GM18907 (cell line): Measurements from ENCODE around the gene UFSP1.

ENCODE experiments used
- ATAC-seq: cut with Tn5 transposase; IDR thresholded peaks from one replicate; pipeline ENCODE4 v1.9.1; 2021; ENCODE audit warnings: mild to moderate bottlenecking, moderate library complexity; ENCODE audit not compliant: unreplicated experiment

The UFSP1 gene

DNA sequence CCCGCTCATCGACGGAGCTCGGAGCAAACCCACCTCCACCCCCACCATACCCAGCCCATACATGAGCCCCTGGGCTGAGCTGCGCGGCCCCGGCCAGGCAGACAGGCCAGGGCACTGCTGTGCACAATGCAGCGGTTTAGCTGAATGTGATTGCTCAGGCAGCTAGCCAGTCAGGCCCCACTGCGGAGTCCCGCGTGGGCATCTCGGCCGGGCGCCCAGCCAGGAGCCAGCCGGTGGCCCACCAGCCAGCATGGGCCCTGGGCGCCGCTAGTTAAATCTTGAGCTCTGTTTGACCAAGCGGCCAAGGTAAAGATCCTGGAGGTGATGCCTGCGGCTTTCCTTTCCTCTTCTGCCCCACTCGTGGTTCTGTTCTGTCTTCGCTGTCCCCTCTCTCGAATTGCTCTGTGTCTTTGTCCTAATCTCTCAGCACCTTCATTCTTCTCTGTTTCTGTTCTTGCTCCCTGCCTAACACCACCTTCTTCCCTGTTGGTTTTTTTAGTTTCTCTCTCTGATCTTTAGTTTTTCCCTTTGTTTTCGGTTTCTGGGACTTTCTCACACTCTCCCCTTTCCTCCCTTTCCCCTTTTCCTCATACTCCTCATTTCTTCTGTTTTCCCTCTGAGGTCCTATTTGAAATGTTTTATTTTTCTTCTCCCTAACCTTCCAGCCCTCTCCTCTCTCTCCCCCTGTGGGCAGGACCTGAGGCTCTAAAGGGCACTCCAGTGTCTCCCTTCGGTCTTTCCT is 6.6 kb downstream of the UFSP1 start:
- no peak for ATAC-seq

DNA sequence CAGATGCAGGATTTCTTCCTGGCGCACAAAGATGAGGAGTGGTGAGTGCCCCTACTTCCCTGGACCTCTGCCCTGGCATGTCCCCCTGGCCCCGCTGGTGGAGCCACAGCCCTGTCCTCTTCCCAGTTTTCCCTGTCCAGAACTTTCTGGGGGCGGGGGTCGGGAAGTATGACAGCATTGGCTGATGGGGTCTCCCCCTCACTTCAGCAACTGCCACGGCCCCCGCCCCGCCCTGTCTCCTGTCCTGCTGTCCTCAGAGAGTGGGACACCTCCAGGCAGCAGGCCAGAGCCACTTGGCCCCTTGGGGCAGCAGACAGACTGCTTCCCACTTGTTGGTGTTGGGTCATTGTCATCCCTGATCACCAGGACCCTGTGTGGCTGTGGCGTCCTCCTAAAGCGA is 7.3 kb downstream of the UFSP1 start:
- no peak for ATAC-seq

DNA sequence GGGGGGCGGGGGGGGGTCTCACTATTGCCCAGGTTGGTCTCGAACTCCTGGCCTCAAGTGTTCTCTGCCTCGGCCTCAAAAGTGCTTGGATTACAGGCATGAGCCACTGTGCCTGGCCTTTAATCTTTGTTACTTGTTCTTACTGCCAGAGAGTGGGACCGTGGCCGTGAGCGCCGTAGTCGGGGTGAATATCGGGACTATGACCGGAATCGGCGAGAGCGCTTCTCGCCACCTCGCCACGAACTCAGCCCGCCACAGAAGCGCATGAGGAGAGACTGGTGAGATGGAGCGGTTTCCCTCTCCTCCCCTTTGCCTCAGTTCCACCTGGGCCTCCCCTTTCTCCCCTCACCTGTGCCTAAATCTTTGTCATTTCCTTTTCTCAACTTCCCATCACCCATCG is 8.4 kb downstream of the UFSP1 start:
- ATAC-seq, result no peak

DNA sequence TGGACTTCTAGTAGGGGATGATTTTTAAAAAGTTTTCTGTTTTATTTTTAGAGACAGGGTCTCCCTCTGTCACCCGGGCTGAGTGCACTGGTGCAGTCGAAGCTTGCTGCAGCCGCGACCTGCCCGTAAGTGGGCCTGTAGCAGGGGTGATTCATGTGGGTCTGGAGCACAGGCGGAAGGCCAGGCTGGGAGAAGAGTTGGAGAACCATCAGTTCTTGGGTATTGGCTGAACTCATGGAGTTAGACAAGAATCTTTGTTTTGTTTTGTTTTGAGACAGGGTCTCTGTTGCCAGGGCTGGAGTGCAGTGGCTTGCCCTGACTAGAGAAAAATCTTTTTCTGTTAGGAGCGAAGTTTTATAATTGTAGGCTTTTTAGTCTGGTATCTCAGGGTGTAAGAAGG is 8.9 kb downstream of the UFSP1 start:
- ATAC-seq, result no peak

DNA sequence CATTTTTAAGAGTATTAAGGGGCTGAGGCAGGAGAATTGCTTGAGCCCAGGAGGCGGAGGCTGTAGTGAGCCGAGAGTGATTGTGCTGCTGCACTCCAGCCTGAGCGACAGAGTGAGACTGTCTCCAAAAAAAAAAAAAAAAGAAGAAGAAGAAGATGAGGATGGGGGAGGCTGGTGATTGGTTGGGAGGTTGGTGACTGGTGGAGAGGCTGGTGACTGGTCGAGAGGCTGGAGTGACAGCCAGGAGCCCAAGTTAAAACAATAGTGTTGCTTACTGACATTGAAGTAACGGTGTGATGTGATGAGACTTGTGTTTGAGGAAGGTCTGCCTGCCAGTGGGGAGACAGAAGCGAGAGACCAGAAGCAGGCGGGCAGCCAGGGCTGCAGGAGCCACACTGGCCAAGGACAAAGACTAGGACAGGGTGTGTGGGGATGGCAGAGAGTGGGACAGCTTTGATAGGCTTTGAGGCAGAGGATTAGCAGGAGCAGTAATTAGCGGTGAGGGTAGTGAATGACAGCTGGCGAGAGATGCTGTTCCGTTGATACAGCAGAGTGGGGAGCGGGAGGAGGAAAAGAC is 9.7 kb downstream of the UFSP1 start:
- ATAC-seq, result no peak

DNA sequence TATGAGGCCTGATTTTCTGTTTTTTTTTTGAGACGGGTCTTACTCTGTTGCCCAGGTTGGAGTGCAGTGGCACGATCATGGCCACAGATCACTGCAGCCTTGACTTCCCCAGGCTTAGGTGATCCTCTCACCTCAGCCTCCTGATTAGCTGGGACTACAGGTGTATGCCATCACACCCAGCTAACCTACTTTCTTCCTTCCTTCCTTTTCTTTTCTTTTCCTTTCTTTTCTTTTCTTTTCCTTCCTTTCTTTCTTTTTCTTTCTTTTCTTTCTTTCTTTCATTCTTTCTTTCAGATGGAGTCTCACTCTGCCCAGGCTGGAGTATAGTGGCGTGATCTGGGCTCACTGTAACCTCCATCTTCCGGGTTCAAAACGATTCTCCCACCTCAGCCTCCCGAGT is 10.8 kb downstream of the UFSP1 start:
- no peak for ATAC-seq

DNA sequence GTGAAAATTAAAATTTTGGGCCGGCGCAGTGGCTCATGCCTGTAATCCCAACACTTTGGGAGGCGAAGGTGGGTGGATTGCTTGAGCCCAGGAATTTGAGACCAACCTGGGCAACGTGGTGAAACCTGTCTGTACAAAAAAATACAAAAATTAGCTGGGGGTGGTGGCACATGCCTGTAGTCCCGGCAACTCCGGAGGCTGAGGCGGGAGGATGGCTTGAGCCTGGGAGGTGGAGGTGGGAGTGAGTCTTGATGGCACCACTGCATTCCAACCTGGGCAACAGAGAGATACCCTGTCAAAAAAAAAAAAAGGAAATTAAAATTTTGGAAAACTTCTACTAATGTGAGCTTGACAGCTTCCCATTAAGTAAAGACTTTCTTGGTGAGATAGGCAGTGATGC is 11.5 kb downstream of the UFSP1 start:
- ATAC-seq, result no peak

DNA sequence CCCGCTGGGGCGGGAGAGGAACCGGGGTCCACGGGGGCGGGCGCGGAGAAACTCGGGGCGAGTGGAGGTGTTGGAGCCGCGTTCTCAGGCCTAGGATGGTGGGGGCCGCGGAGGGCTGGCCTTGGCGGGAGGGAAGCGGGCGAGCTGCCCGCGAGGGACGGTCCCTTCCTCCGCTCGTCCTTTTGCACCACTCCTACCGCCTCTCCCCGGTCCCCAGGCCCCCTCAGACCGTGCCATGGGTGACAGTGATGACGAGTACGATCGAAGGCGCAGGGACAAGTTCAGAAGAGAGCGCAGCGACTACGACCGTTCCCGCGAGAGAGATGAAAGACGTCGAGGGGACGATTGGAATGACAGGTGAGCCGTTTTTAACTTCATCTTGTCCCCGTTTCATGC is 14.2 kb downstream of the UFSP1 start:
- peak; percentile 17 for ATAC-seq

DNA sequence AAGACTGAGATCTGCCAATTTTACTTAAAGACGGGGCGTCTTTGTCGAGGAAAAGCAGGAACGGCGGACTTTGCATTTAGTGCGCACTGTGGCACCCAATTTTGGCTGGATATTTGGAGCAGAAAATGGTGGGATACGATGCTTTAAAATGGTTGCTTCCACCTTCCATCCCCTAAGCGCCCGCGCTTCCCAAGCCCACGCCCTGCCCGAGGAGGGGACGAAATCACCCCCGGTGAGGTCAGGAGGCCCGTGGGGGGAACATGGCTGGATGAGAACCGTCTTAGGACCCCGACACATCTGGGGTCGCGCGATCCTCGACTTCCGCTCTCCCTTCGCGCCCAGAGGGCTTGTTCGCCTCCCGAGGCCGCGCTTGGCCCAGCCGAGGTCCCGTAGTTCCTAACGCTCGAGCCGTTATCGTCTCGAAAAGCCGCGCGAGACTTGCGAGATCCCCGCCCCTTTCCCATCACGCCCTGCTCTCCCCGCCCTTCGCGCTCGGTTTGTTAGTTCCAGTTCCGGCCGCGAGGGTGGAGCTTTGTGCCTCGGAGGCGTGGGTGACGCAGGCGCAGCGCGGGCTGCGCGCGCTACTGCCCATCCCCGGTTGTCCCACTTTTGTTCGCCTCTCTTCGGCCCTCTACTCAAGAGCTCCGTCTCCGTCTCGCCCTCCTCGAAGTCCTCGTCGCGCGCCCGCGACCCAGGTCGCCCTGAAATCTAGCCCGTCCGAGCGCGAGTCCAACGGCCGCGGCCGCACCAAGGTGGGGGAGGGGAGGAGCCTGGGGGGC is 14.7 kb downstream of the UFSP1 start, which contains the start of gene SRRT:
Gene SRRT, plus strand, starts transcription at position 527 of the 779 bp plus-strand sequence. CDS start 488 bp downstream, outside the sequence.
- ATAC-seq, result peak; percentile 88

DNA sequence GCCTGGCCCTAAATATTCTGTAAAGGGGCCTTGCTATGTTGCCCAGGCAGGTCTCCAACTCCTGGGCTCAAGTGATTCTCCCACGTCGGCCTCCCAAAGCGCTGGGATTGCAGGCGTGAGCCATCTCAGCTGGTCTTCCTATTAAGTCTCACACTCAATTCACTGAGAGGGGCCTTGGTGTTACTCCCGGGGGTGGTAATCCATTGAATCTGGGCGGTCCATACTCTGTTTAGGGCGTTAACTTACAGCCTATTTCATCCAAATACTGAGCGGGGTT is 15.3 kb downstream of the UFSP1 start:
- no peak for ATAC-seq

DNA sequence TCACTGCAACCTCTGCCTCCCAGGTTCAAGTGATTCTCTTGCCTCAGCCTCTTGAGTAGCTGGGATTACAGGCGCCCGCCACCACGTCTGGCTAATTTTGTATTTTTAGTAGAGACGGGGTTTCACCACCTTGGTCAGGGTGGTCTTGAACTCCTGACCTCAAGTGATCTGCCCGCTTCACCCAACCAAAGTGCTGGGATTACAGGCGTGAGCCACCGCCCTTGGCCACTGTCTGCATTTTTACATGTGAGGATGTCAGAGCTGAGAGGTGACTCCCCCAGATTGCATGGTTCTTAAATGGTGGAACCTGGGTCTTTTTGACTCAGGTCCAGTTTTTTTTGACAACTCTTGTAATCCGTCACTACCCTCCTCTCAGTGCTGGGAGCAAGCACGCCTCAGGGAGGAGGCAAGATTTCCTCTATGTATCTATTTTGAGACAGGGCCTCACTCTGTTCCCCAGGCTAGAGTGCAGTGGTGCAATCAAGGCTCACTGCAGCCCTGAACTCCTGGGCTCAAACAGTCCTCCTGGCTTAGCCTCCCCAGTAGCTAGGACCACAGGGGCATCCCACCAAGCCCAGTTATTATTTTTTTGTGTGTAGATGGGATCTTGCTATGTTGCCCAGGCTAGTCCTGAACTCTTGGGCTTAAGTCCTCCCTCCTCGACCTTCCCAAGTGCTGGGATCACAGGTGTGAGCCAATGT is 15.8 kb downstream of the UFSP1 start:
- no peak for ATAC-seq

DNA sequence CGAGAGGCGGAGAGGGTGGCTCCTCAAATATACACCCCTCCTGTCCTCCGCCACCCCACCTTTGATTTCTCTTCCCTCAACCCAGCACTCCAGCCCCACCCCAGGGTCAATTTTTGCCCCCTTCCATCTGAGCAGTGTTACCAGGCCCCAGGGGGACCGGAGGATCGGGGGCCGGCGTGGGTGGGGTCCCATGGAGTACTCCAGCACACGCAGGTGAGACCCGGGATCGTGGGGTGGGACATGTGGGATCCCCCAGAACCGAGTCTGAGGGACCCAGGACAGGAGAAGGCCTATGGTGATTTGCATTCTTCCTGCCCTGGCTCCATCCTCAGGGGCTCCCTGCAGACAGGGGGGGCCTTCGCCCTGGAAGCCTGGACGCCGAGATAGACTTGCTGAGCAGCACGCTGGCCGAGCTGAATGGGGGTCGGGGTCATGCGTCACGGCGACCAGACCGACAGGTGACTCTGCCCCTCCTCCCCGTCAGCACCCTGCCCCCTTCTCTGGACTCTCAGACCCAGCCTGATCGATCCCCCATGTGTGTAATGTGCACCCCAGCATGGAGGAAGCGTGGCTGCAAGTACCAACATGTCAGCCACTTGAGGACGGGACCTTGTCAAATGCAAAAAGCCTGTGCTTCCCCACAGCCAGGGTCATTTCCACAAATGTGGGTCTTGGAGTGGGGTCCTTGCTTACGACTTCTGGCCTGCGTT is 21.6 kb downstream of the UFSP1 start:
- ATAC-seq, result no peak

DNA sequence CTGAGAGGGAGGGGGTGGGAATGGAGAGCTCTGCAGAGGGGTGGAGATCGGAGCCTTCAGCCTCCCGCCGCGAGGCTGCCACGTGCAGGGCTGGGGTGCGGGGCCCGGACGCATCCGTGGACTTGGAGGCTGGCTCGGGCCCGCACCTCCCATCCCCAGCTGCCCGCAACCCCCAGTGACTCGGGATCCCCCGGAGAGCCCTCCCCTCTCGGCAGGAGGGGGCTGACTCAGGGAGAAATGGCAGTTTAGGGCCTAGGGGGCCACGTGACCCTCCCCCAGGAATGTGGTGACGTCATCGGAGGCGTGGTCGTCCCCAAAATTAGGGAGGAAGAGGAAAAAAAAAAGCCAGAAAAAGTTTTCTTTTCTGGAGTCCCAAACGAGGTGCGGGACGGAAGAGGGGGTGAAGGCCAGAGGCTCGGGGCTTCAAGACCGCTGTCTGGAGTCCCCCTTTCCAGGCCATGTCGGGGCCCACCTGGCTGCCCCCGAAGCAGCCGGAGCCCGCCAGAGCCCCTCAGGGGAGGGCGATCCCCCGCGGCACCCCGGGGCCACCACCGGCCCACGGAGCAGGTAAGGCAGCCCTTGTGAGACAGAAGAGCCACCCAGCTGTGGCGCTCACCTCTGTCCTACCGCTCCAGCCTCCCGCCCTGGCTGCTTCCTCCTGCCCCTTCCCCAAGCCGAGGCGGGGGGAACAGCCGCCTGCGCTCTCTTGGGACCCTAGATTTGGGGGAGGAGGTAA is 22.3 kb downstream of the UFSP1 start, which contains the start of gene TRIP6:
Gene TRIP6, plus strand, starts transcription at position 348 of the 736 bp plus-strand sequence. Its CDS starts 111 bp downstream, at position 459.
- no peak for ATAC-seq

DNA sequence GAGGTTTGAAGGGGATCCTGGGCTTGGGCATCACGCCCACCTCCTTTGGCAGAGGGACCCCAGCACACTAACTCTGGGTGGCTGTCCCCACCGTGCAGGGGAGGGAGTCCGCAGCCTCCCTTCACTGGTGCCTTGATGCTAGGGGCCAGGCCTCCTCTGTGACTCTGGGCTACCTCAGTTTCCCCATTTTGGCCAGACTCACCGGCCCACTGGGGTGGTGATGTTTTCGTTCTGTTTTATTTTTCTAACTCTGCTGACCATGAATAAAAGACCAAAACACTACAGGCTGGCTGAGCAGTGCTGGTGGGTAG is 22.8 kb downstream of the UFSP1 start:
- no peak for ATAC-seq

DNA sequence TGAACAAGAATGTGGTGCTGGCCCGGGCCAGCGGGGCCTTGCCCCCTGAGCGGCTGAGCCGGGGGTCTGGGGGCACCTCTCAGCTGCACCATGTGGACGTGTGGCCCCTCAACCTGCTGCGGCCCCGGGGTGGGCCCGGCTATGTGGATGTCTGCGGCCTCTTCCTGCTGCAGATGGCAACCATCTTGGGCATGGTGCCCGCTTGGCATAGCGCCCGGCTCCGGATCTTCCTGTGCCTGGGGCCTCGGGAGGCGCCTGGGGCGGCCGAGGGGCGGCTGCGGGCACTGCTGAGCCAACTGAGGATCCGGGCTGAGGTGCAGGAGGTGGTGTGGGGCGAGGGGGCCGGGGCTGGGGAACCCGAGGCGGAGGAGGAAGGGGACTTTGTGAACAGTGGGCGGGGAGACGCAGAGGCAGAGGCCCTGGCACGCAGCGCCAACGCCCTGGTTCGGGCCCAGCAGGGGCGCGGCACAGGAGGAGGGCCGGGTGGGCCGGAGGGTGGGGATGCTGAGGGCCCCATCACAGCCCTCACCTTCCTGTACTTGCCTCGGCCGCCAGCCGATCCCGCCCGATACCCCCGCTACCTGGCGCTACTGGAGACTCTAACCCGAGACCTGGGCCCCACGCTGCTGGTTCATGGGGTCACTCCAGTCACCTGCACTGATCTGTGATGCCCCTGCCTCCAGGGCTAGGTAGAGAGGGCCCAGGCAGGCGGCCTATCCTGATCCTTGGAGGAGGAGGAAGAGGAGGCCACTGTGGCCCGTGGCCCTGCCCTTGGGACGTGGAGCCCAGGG is 23.4 kb downstream of the UFSP1 start:
- ATAC-seq, result no peak

DNA sequence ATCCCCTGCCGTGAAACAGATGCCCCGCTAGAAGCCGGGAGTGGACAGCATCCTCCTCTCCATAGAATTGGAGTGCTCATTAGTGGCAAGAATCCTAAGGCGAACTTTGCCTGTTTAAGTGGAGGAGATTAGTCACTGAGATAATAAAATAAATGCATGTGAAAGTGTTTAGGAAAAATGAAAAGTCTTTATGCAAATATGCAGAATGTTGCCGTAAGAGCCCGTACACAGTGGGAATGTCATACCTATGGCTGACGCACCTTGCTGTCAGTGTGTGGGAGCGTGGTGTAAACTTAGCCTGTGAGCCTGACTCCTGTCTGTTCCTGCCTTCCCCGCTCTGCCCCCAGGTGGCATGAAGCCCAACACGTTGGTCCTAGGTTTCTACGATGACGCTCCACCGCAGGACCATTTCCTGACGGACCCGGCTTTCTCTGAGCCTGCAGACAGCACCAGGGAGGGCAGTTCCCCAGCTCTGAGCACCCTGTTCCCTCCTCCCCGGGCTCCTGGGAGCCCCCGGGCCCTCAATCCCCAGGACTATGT is 24.1 kb downstream of the UFSP1 start:
- no peak for ATAC-seq

DNA sequence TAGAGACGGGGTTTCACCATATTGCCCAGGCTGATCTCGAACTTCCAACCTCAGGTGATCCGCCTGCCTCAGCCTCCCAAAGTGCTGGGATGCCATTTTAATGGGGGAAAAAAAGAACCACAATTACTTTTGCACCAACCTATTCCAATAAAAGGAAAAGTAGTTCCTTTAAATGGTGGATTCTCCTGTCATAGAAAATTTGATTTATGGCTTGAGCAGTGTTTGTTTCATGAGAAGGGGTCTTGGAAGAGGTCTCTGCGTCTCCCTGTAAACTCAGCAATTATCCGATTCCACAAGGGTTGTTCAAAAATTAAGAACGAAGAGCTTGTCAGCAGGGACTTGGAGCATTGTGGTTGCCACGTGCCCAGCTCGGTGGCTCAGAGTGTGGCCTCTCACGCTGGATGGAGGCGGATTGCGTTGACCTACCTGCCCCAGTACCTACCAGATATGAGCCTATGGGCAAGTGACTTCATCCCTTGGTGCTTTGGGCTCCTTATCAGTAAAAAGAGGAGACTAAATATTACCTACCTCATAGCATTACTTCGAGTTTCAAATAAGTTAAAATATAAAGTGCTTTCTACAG is 25.2 kb downstream of the UFSP1 start:
- ATAC-seq, result no peak

DNA sequence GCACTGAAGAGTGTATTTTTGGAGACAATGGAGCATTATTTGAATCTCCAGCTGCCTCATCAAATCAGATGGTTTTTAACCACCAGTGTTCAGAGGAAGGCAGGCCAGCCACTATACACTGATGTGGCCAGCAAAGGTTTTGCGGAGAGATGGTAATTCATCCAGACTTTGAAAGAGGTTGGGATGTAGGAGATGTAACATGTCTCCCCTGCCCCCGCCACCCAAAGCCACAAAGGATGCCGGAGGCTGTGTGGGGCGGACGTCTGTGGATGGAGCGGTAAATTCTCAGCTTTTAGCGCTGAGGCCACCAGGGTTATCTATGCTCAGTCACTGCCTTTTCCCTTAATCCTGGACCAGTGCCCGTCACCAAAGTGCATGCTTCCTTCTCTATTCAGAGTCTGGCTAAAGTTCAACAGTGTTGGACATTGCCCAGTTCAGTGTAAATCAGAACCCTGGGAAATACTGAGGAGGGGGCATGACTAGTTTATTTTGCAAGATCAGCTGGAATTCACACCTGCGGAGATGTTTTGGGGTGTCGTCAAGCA is 26.0 kb downstream of the UFSP1 start:
- ATAC-seq, result no peak

DNA sequence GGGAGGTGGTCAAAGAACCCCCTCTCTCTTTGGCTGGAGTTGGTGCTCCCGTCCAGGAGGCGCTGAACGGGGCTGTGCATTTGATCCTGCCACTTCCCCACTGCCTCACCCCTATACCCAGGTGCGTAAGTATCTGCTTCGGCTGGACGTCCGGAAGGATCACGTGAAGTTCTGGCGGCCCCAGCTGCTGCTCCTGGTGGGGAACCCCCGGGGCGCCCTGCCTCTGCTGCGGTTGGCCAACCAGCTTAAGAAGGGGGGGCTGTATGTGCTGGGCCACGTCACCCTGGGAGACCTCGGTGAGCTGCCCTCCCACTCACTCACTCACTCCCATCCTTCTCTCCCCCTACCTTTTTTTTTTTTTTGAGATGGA is 27.9 kb downstream of the UFSP1 start:
- ATAC-seq, result no peak
